ENCODE data around the gene PARVB. TPM values are rescaled to one million over a fixed set of nuclear protein-coding genes. Genes with fewer than 3 reads are reported as not detected.

Gene PARVB
- total and polyA plus RNA-seq, 9 donors = 12.3 to 62.9 (median 39.1) TPM

- DNase-seq = no peak
- H3K36me3 ChIP-seq = no peaks in the 10 kb centered on the region
- no peak overlapping the region for H3K27ac ChIP-seq
- H3K9me3 ChIP-seq = no peaks in the 10 kb centered on the region
- H3K27me3 ChIP-seq = no peaks in the 10 kb centered on the region
- H3K4me1 ChIP-seq (ENCODE audit: insufficient read depth) = peaks cover 3% of the 10 kb centered on the region
- H3K4me3 ChIP-seq = no peak overlapping the region
- intact Hi-C loops (cut with DNase I) = no loop called here
- TF ChIP-seq POLR2A (IDR thresholded peaks at IDR 0.05) = no peak
- TF ChIP-seq EP300 (IDR thresholded peaks at IDR 0.05) = no peak
- TF ChIP-seq, protein P1, sequence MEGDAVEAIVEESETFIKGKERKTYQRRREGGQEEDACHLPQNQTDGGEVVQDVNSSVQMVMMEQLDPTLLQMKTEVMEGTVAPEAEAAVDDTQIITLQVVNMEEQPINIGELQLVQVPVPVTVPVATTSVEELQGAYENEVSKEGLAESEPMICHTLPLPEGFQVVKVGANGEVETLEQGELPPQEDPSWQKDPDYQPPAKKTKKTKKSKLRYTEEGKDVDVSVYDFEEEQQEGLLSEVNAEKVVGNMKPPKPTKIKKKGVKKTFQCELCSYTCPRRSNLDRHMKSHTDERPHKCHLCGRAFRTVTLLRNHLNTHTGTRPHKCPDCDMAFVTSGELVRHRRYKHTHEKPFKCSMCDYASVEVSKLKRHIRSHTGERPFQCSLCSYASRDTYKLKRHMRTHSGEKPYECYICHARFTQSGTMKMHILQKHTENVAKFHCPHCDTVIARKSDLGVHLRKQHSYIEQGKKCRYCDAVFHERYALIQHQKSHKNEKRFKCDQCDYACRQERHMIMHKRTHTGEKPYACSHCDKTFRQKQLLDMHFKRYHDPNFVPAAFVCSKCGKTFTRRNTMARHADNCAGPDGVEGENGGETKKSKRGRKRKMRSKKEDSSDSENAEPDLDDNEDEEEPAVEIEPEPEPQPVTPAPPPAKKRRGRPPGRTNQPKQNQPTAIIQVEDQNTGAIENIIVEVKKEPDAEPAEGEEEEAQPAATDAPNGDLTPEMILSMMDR (IDR thresholded peaks at IDR 0.05) = no peak
- WGBS, 3 donors = 75 to 82% (median 77%) methylated on average over 8 of the region's 8 CpGs
Measured at GRCh38 chr22:44030702-44031082, 6.6 kb downstream of the PARVB start.

DNA sequence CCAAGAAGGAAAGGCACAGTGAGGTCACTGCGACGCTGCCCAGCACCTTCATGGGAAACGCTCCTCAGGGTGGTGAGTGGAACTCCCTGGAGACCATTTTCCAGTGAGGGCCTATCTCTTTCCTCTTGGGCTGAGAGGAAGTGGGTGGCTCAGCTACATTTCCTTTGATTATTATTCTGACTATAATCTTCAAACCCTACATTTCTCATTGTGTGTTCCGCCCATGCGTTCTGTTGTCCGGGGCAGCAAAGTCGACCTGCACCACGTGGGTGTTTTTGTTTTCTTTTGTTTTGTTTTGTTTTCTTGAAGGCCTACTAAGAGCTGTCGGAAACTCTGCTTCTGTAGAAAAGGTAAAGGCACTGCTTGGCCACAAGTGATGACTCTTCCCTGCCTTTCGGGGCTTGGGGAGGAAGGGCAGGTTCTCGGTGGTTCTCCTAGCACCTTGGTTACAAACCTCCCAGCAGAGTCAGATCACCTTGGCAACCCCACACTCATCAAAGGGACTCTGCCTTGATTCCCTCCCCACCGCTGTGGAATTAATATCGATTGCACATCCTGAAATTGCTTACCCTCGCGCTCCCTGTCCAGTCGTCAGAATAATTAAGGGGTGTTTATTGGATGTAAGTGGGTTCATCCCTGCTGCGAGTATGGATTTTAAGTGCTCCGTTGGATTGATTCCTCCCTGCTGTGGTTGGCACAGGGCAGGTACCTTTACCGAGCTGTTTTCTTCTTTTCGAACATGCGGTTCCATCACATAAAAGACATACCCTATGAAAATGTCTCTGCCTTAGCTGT lies 7.3 kb downstream of the PARVB start:
- no peak for DNase-seq

GRCh38 chr22:44032126-44032730 lies 8.1 kb downstream of the PARVB start:
- TF ChIP-seq POLR2A (IDR thresholded peaks at IDR 0.05) = no peak
- TF ChIP-seq, protein P1 (IDR thresholded peaks at IDR 0.05) = no peak
- no peak for TF ChIP-seq EP300 (IDR thresholded peaks at IDR 0.05)
- no peaks in the 10 kb centered on the region for H3K9me3 ChIP-seq
- no peaks in the 10 kb centered on the region for H3K36me3 ChIP-seq
- H3K4me1 ChIP-seq (ENCODE audit: insufficient read depth) = peaks cover 3% of the 10 kb centered on the region
- H3K4me3 ChIP-seq = no peak overlapping the region
- WGBS, 3 donors = 86 to 87% (median 87%) methylated on average over 14 of the region's 14 CpGs
- H3K27me3 ChIP-seq = no peaks in the 10 kb centered on the region
- no peak overlapping the region for H3K27ac ChIP-seq
- no peak for DNase-seq
- intact Hi-C loops (cut with DNase I) = no loop called here

More for the DNA sequence above, 7.3 kb downstream of the PARVB start:
- Histone ChIP-seq H3K9me3 (no peaks in the 10 kb centered on the region), H3K27me3 (no peaks in the 10 kb centered on the region), H3K4me3 (no peak overlapping the region), H3K4me1 (ENCODE audit: insufficient read depth) (peaks cover 3% of the 10 kb centered on the region), H3K27ac (no peak overlapping the region), H3K36me3 (no peaks in the 10 kb centered on the region)
- 79 to 83% (median 82%) methylated on average over 21 of the region's 21 CpGs for WGBS, 3 donors
- intact Hi-C loops (cut with DNase I) = no loop called here
- no peak for TF ChIP-seq POLR2A (IDR thresholded peaks at IDR 0.05)

- no peak overlapping the region for H3K27ac ChIP-seq
- WGBS, 3 donors = 83 to 92% (median 89%) methylated on average over 7 of the region's 7 CpGs
- H3K4me1 ChIP-seq (ENCODE audit: insufficient read depth) = peaks cover 8% of the 10 kb centered on the region
- no peaks in the 10 kb centered on the region for H3K9me3 ChIP-seq
- intact Hi-C loops (cut with DNase I) = no loop called here
- DNase-seq = no peak
- TF ChIP-seq POLR2A (IDR thresholded peaks at IDR 0.05) (no peak), EP300 (IDR thresholded peaks at IDR 0.05) (no peak)
- TF ChIP-seq, protein P1 (IDR thresholded peaks at IDR 0.05) = no peak
- no peak overlapping the region for H3K4me3 ChIP-seq
- H3K36me3 ChIP-seq = no peaks in the 10 kb centered on the region
- no peaks in the 10 kb centered on the region for H3K27me3 ChIP-seq
Measured at GRCh38 chr22:44033287-44033686, 9.2 kb downstream of the PARVB start.

DNA sequence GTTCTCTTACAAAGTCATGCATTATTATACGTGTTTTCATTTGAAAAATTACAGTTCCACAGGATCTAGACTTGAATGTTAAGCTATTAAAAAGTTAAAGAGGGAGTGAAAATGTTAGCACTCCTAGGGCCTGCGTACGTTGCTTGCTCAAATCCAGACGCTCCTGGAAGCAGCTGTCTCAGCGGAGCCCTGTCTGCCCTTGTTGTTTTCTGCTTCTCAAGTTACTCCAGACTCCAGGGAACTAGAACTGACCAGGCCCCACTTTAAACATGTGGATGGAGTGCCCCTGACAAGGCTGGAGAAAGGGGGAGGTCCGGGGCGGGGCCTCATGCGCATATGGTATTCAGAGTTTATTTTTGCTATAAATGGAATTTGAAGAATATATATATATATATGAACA lies 9.6 kb downstream of the PARVB start:
- no peaks in the 10 kb centered on the region for H3K9me3 ChIP-seq
- WGBS, 3 donors = 38 to 45% (median 40%) methylated on average over 8 of the region's 8 CpGs
- H3K27ac ChIP-seq = no peak overlapping the region
- no peaks in the 10 kb centered on the region for H3K27me3 ChIP-seq
- H3K36me3 ChIP-seq = no peaks in the 10 kb centered on the region
- H3K4me3 ChIP-seq = no peak overlapping the region
- TF ChIP-seq POLR2A (IDR thresholded peaks at IDR 0.05) = no peak
- TF ChIP-seq EP300 (IDR thresholded peaks at IDR 0.05) = no peak
- TF ChIP-seq, protein P1 (IDR thresholded peaks at IDR 0.05) = no peak
- peaks cover 8% of the 10 kb centered on the region for H3K4me1 ChIP-seq (ENCODE audit: insufficient read depth)
- no peak for DNase-seq
- intact Hi-C loops (cut with DNase I) = no loop called here
